Measurements from ENCODE around the gene KRTAP4-2.

The KRTAP4-2 gene

GRCh38 chr17:41133880-41134735, 43.9 kb downstream of the KRTAP4-2 start (continued):
- TF ChIP-seq KLF8 (tag by site-specific recombination; IDR thresholded peaks at IDR 0.05) (no peak), PRDM2 (tag by site-specific recombination; IDR thresholded peaks at IDR 0.05; ENCODE audit: borderline replicate concordance) (no peak), ZNF140 (tag by site-specific recombination; IDR thresholded peaks at IDR 0.05) (no peak)

- CTCF ChIA-PET: interaction anchor here (0.8 to 1.3 kb wide), 2 partner anchors 190 to 328 kb away, joined by 3 to 6 read pairs; no protein-coding TSS in a partner anchor
- no peaks in the 10 kb centered on the region for H3K4me1 ChIP-seq (ENCODE audit: control insufficient read depth, insufficient read depth, low read length)
- no peaks in the 10 kb centered on the region for H3K36me3 ChIP-seq (ENCODE audit: control insufficient read depth in 2 of 2, insufficient read depth in 1 of 2, low read length in 2 of 2)
- H3K4me3 ChIP-seq (ENCODE audit: low read depth, low read length): no peak overlapping the region
- H3K27ac ChIP-seq (ENCODE audit: extremely low read depth, low read depth, low read length): no peak overlapping the region
- TF ChIP-seq ZNF658 (tag by site-specific recombination; IDR thresholded peaks at IDR 0.05): no peak
- TF ChIP-seq ZNF501 (tag by site-specific recombination; IDR thresholded peaks at IDR 0.05): no peak
- TF ChIP-seq ZNF2 (tag by site-specific recombination; IDR thresholded peaks at IDR 0.05): no peak
- no peak for TF ChIP-seq PRDM4 (tag by site-specific recombination; IDR thresholded peaks at IDR 0.05)
- TF ChIP-seq OSR2 (tag by site-specific recombination; IDR thresholded peaks at IDR 0.05): no peak
- no peak for TF ChIP-seq ZNF510 (tag by site-specific recombination; IDR thresholded peaks at IDR 0.05; ENCODE audit: insufficient replicate concordance)
- TF ChIP-seq ZNF555 (tag by site-specific recombination; conservative IDR thresholded peaks at IDR 0.05): no peak
- TF ChIP-seq ZNF701 (tag by site-specific recombination; IDR thresholded peaks at IDR 0.05): no peak
- TF ChIP-seq ZNF10 (tag by site-specific recombination; IDR thresholded peaks at IDR 0.05): no peak
- no peak for TF ChIP-seq TCF7L2 (IDR thresholded peaks at IDR 0.05; ENCODE audit: borderline replicate concordance, low read depth, low read length)
- no peak for TF ChIP-seq ZNF133 (tag by site-specific recombination; IDR thresholded peaks at IDR 0.05)
- no peak for TF ChIP-seq ZBTB1 (tag by site-specific recombination; IDR thresholded peaks at IDR 0.05)
- no peak for TF ChIP-seq ZNF785 (tag by site-specific recombination; IDR thresholded peaks at IDR 0.05)
- no peak for TF ChIP-seq ZBTB10 (tag by site-specific recombination; IDR thresholded peaks at IDR 0.05)
- no peaks in the 10 kb centered on the region for H3K9me3 ChIP-seq (ENCODE audit: control insufficient read depth, insufficient read depth, low read depth, low read length)
- POLR2A ChIA-PET: no interaction called here
These were observed 46.0 kb downstream of the KRTAP4-2 start for GRCh38 chr17:41131979-41132378.
